ENCODE results near the gene CEP72.

GRCh38 chr5:589588-589987, 22.6 kb upstream of the CEP72 start:
- TF ChIP-seq CTCF (IDR thresholded peaks at IDR 0.05) (no peak), ZFX (IDR thresholded peaks at IDR 0.05; ENCODE audit: borderline replicate concordance) (no peak)

Measured in 22Rv1 (cell line).